ENCODE data around the gene MLIP.
"Not testable (repeated sequence)": the region's sequence is repeated elsewhere in the genome, so short reads cannot be mapped to it uniquely, and the experiment has no call there.

MLIP gene

DNA sequence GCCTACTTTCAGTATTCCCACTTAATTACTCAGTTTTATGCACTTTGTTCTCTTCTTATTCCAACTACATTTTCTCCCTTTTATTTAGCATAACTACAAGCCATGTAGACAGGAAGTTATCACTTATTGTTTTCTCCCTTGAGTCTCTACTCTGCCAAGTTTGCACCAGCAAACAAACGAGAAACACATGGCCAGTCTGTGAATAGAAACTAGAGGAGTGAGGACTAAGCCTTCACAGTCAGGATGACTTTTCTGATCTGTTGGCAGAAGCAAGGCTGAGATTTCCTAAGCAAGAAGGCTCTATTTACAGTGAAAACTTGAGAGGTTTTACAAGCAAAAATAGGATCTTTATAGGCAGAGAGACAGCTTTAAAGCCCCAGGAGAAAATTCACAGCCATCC, 127.2 kb downstream of the MLIP start:
- DNase-seq, result no peak

DNA sequence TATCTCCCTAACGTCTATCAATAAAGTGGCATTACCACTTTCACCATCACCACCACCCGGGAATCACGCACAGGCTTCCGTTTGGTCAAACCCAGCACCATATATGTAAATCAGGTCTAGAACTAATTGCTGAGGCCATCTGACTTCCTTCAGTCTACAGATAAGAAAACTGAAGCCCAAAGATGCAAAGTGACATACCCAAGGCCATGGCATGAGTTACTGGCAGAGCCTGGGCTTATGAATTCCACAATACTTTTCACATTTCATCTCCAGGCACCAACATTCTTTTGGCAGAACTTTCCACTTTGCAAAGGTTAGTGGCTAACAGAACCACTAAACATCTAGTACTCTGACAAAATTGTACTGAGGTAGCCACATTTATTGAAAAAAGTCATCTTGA, 132.5 kb downstream of the MLIP start:
- DNase-seq, result no peak

DNA sequence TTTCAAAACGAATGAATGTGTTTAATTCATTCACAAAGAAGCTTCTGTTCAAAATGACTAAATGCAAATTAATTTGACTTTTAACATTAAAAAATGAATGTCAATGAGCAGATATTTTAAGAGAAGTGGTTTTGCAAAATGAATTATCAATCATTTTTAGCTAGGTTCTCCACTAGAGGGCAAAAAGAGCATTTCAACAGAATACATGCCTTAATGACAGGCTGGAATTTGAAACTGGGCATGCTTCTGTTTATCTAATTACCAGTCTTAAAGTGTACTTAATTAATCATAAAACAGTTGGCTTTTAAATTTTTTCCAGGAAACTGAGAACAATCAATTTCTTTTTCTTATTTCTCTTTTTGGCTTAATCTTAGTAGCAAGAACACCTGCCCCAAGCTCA, 133.2 kb downstream of the MLIP start:
- no peak for DNase-seq

DNA sequence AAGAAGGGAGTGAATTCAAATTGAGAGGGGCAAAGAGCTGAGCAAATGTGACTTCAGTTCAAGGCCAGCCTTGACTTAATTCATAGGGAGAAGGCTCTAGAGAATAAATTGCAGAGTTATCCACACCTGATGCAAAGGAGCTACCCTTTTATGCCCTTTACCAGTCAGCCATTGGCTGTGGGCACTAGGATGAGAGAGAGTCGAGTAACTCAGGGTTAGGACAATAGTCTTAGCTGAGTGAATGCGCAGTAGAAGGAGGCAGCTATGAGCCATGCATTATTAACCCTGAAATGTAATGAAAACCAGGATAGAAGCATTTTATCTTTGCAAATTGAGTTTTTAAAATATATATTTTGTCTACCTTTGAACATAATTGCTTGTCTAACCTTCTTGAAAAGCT, 134.0 kb downstream of the MLIP start:
- DNase-seq, result no peak

DNA sequence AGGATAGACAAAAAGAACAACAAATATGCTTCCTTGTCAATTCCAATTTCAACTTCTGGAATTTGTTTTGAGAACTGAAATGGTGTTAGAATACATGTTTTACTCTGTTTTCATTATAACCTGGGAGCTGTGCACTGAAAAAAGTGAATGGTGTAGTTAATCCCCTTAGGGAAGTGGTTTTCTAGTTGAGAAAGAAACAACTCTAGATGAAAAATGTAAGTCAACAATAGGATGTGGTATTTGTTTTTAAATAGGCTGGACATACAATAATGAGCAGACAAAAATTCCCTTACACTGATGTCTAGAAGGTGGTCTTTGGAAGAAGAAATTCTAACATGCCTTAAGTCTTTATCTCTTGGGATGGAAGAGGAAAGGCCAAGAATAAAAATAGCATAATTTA, 137.1 kb downstream of the MLIP start:
- no peak for DNase-seq

DNA sequence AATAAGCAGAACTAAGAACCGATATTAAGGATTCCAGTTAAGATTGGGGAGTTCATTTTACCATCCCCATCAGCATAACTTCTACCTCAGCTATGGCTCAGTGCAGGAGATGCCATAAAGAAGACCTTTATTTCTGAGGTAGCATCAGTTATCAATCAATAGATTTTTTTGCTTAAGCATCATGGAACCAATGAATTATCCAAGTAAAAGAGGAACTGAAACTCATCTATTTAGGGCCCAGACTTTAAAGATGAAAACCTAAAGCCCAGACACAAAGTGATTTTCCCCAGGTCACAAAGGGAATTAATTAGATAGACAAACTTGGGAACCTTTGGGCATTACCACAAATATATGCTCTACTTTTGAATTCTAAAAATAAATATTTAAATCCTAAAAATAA, 137.8 kb downstream of the MLIP start:
- no peak for DNase-seq

DNA sequence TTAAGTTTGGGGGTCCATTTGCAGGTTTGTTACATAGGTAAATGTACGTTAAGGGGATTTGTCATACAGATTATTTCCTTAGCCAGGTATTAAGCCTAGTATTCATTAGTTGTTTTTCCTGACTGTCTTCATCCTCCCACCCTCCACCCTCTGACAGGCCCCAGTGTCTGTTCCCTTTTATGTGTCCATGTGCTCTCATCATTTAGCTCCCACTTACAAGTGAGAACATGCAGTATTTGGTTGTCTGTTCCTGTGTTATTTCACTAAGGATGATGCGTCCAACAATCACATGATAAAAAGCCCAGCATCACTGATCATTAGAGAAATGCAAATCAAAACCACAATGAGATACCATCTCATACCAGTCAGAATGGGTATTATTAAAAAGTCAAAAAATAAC, 138.6 kb downstream of the MLIP start:
- DNase-seq, result not testable (repeated sequence)

DNA sequence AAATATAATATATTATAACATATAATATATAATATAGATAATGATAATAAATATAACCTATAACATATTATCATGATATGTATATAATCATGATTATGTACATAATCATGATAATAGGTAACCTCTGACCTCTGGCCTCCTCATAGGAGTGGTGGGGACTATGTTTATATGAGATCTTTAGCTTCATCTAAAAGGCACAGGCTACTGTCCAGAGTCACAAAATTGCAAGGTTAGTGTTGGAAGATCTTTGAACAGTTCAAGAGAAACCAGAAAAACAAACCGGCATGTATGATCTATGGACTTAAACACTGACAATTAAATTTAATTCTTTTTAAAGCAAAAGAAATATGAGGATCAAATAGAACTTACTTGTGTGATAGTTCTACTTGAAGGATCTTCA, 141.3 kb downstream of the MLIP start:
- DNase-seq, result no peak

DNA sequence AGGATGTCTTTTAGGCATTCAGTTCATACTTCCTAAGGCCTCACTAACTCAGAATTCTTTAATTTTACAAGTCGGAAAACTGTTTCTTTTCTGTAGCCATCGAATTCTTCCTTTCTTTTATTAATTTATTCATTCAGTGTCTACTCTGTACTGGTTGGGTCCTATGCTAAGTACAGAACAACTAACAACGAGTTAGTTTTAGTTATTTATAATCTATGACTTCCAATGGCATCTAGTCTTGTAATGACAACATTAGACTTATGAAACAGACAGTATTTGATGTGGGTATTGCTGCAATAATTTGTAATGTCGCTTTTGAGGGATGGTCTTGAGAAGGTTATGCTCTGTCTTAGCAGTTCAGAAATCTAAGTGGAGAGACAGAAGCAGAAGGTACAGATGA, 141.7 kb downstream of the MLIP start:
- no peak for DNase-seq

DNA sequence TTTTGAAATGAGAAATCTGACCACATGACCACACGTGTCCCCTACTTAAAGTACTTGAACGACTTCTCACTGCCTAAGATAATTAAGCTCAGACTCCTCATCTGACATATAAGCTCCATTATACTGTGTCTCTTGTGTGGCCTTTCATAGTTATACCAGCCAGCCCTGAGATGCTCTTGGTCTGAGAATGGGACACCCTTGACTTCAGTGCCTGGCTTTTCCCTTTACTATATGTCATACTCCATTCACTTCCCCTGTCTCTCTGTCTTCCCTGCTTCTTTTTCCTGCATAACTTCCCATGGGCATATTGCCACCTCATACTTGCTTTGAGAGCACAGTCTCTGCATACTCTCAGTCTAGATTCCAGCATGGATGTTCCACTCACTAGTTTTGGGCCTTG, 143.6 kb downstream of the MLIP start:
- no peak for DNase-seq

DNA sequence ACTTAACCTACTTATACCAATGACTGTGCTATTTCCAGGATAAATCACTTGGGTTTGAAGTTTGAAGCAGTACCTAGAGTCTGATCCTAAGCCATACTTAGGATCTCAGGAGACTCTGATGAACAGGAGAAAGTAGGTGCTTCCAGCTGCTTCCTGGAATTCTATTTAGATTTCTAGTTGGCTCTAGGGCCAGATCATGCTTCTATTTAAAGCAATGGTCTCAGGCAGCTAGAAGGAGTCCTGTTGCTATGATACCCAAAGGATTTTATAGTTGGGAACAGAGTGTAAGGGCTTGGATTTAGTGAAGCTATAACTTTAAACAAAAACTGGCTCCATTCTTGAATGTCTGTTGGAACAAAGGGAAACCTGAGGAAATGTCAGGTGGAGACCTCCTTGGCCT, 144.6 kb downstream of the MLIP start:
- no peak for DNase-seq

DNA sequence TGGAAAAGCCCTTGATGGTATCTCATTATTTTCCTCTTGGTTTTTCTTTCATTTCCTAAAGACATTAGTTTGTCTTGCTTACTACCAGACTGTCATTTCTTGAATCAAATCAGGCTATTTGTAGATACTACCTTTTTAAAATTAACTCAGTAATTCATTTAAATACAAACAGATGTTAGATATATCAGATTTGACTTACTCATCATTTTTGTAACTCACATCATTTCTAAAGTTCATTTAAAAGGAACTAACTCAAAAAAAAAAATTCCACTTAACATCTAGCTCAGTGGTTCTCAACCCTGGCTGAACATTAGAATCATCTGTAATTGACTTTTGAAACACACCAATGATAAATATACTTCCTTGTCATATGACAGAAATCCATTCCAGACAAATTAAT, 148.8 kb downstream of the MLIP start:
- DNase-seq, result no peak

DNA sequence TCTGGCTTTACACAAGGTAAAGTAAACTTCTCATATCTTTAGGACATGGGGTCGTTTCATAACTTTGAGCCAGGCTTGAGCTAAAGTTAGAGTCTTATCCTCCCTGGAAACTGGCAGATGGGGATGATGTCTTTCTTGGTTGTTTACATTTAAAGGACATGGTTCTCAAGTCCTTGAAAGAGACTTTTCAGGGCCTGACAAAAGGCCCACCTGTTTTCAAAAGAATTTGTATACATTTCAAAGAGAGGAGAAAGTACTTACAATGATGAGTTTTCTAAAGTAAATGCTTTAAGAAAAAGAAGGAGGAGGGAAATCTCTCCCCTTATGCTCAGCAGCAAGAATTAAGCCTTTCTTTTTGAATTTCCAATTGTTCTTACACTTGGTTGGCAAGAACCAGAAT, 151.3 kb downstream of the MLIP start:
- no peak for DNase-seq

DNA sequence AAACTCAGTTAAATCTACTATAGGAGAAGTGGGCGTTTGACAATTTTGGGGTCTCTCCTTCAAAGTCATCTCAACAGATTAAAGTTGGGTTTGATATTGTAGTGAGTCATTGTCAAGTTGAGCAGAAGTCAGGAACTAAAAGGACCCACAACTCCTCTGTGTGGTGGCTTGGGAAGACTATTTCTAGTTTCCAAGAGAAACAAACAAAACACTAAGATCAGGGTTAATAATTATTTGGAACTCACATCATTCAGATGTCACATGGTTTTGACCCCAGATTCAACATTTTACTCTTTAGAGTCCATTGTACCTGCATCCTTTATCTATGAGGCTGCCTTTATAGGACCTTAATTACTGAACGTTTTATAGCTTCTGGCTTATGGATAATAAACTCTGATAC, 151.7 kb downstream of the MLIP start:
- no peak for DNase-seq

DNA sequence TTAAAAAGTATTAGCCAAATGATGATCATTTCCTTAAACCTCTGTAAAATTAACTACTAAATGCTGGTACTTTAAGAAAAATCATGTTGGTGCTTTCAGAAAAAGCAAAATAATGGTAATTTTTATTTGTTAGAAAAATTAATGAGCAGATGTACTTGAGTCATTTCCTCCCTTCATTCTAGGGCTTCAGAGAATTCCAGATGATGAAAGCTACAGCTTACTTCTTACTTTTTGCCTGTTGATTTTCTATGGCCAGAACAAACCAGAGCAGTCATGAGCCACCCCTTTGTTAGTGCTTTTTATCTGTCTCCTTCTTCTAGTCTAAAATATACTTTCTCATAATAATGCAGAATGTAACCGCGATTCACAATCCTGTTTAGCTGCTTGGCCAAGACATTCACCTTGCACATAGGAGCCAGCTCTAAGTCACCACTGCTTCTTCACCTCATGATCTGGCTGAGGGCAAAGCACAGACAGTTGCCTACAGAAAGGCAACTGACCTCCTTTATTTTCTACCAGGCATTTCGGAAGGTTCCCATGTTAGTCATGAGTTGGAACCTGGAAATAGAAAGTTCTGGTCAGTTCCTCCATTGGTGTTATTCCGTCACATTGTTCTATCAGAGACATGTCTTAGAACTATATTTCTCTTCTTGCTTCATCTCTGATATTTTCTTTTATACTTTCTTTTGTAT, 153.5 kb downstream of the MLIP start:
- no peak for DNase-seq

DNA sequence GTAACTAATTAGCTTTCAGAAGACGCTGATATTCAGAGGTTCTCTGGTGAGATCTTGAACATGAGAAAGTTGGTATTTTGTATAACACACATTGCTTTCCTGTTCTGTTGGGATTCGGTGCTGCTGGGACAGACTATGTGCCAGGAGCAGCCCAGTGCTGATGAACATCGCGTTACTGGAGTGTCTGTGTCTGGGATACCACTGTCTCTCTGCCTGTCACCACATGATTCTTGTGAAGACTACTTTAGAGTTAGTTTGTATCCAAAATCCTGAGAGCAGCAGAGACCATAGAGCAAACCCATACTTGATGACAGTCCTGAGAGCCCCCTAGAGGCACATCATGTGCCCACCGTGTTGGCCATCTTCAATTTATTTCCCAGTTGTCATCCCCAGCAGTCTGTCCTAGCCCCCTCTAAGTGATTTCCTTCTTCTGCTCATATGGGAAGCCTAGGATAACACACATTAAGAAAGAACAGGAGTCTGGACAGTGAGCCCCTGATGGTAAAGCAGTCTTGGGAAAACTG, 155.2 kb downstream of the MLIP start:
- no peak for DNase-seq

DNA sequence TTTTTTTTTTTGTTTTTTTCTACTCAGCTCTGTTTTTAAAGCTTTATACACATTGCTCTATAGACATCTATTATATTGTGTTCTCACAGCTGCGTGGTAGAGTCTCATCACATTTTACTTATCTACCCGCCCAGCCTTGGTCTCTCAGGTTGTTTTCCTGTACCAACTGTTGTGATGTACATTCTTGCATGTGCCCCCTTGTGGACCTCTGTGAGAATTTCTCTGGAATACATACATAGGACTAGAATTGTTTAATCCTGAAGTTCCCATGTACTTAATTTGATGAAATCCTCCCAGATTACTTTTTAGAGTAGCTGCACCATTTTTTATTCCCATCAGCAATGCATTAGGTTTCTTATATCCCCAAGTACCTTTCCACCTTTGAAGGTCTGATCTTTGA, 156.6 kb downstream of the MLIP start:
- DNase-seq, result no peak

DNA sequence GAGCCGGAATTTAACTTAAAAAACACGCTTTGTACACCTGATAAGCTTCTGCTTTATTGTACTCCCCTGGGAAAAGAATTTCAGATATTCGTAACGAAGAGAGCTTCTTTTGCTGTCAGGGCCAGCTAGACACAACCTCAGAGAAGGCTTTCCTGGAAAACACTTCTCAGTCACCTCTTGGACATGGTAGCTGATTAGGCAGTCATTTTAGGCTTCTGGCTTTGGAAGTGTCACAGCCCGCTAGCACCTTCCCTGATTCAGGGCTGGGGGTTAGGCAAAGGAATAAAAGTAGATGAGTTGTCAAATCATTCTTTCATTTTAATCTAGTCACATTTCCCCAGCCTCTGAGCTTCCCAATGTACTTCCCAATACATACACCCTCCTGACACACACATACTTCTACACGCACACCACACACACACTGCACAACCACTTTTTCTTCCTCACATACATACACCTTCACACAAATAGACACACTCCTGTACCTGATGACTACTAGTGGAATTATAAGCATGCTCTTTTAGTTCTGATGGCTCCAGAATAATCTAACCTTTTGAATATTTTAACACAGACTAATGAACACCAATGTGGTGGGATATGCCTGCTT, 162.1 kb downstream of the MLIP start:
- no peak for DNase-seq

DNA sequence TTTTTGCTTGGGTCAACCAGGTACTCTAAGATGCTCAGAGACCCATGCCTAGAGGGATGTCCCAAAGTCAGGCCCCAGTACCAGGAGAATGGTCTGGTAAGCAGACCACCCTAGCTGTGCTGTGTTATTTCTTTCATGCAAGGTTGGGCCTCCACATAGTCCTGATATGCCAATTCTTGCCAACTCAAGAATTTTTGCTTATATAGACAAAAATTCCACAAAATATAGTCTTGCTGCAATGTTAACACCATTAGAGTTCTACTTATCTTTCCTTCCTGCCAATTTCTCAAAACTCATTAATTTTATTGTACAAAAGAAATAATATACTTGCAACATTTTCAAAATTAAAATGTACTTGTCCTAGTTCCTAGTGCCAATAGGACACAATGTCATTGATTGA, 163.1 kb downstream of the MLIP start:
- no peak for DNase-seq

DNA sequence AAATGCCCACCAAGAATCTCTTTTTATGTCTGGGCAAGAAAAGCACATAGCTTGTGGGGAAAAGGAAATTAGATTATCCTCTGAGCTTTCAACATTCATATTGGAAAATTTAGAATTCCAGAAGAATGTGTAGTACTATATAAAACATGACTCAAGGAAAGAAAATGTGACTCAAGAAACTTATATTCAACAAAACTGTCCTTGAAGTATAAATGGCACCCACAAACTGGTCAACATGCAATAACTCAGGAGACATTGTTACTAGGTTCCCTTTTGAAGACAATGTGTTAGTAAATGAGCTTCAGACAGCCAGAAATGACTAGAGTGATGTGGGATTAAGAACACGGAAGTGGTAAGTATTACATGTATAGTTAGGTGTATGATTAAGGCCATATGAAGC, 170.9 kb downstream of the MLIP start:
- DNase-seq, result no peak

DNA sequence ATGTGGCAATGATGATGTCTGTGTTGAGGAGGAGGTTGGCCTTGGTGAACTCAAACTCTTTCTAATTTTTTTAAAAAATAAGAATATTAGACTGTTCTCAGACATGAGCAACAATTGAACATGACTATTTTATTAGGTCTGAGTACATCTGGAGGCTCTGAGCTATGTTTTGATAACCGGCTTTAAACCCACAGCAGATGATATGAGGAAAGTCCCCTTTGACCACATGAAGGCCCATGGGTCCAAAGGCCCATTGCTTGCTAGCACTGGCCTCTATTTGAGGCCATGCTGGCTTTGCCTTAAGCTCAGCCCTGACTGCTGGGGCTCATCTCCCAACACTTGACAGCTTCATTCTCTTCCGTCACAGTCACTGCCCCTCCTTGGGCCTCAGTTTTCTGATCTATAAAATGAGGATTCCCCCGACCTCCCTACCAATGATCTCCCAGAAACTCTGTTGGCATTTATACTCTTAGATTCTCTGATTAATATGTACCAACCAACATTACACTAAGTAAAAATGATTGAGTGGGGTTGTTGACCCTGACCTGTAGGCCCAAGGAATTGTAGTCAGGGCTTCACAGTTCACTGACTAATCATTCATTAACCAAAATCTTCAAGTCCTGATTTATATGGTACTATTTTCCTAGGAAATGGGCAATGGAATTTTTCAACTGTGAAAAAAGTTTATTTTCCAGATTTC, 173.1 kb downstream of the MLIP start:
- no peak for DNase-seq

DNA sequence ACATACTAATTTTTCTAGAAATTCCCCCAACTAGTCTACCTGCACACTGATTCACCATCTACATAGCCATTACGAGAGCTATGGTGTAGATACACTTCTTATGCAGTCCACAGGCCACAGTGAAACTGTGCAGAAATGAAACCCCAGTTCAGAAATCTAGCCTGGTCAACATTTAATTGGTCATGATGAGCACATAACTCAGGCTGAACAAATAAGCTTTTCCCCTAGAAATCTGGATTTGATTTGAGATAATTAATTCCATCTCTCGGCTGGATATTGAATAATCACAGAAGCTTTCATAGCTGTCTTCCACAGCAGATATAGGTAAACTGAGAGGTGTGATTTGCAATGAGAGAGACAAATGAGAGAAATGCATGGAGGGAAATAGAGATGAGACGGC, 174.4 kb downstream of the MLIP start:
- DNase-seq, result no peak

DNA sequence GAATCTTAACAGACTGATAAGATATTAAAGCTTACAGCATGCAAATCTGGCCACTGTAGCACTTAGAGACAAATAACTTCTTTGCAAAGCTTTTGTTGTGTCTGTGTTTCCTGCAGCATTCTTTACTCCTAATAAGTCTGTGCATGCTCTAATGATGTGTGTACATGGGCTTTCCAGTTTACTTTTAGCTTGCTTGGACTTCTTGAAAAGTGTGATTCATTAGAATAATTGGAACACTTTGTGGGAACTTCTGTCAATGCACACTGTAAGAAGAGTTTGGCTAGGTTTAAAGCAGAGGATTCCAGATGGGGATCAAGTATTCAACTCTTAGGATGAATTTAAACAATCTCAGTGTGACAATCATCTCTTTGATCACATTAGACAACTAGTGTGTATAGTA, 174.9 kb downstream of the MLIP start:
- DNase-seq, result no peak

DNA sequence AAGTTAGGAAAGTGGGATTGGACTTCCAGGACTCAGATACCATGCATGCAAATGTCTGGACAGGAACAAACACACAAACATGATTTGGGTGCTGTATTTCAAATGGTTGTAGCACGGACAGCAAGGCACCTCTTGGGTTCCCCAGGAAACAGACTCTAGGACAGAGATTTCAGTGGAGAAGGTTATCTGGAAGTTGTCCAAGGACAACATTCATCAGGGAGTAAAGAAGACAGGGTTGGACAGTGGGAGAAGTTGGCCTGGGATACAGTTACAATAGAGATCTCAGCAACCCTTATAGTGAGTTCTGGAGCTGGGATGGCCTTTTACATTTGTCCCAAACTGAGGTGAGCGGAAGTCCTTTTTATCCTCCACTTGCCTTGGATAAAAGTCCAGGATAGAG, 177.2 kb downstream of the MLIP start:
- no peak for DNase-seq
